Inflammatory macrophage treated with lipopolysaccharide for 4 hours (primary cell): ENCODE results near the gene SASS6.

ENCODE experiments used
- DNase-seq: peaks from one replicate; pipeline ENCODE4 v3.0.0-alpha.2; 2020

SASS6 gene

DNA sequence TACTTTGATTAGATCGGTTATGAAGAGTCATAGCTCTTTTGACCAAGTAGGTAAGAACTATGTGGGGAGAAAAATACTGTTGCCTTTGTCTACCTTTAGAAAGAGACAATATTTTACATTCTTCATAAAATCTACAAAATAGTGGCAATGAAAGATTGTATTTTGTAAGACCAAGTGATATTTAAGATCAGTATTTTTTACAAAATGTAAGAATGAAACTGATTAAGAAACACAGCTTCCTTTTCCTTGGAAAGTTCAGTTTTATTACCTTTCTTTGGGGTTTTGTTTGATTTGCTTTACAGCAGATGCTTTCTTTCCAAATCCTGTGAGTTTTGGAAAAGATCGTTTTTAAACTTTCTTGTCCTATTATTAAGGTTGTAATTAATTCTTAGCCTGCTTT is 93.1 kb downstream of the SASS6 start:
- peak; percentile 71 for DNase-seq

DNA sequence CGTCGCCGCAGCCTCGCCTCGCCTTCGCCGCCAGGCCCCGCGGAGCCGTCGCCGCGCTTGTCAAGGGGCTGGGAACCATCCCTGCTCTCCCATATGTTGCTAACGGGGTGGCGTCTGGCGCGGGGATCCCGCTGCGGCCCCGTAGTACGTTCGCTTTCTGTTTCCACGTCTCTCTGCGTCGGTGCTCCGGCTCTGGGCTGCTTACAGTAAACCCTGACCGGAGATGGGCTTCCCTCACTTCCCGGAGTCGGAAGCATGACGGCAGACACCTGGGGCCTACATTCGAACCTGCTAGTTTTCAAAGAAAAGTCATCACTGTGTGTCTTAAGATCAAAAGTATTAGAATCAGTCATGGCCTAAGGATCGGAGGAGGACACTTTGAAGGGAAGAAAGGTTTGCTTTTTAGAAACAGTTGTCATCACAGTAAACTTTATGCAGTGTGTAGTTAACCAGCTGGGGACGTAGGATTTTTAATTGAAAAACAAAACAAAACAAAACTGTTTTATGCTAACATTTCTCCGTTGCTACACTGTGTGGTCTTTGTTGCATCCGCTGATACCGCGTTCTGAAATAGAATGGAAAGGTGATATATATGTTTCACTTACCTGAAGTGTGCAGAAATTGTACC is 94.0 kb downstream of the SASS6 start:
- peak; percentile 82 for DNase-seq

GRCh38 chr1:100037927-100038659 is 94.6 kb downstream of the SASS6 start:
- DNase-seq: peak; percentile 90

- DNase-seq: no peak
Measured at GRCh38 chr1:100037656-100037926, 95.1 kb downstream of the SASS6 start.

- peak; percentile 11 for DNase-seq
Measured at GRCh38 chr1:100036718-100037655, 95.7 kb downstream of the SASS6 start.

DNA sequence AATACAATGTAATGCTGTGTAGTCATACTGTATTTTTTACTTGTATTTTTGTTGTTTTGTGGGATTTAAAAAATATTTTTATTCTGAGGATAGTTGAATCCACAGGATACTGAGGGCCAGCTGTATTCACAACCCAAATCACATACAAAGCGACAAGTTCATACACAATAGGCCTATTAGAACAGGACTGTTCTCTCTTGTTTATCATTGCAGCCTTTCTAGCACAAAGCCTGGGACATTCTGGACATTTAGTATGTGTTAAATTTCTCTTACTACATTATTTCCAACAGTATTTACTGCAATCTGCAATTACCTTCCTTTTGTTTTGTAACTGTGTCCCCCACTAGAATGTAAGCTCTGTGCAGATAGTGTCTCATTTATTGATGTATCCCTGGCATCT is 97.5 kb downstream of the SASS6 start:
- no peak for DNase-seq

DNA sequence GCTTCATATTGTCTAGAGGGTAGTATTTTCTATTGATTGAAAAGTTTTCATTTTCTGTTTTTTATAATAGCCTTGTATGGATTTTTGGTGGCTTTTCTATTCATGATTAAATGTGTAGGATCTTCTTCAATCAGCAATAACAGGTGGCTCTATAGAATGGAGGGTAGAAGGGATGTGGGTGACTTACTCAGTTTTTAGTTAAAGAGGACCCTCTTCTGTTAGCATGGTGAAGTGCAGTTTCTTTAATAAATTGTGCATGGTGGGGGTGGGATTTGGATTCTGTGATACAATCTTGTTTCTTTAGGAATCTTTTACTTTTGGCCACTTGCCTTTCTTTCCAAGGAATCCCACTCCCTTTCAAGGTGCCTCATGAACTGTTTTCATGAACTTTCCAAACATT is 98.3 kb downstream of the SASS6 start:
- DNase-seq: peak; percentile 18
